Left ventricle myocardium inferior (tissue), 1 donor: ENCODE results near the gene GRIN3B. TPM values are rescaled to one million over a fixed set of nuclear protein-coding genes. Genes with fewer than 3 reads are reported as not detected.

Source experiments
- DNase-seq: peaks from one replicate; pipeline ENCODE4 v3.0.0-alpha.2; 2020
- H3K27ac ChIP-seq: fragments of 200-600 bp; replicated peaks from 2 replicates; pipeline ENCODE4 v1.8.0; 2021
- H3K27me3 ChIP-seq: fragments of 200-600 bp; 2 replicates; pipeline ENCODE4 v1.8.0; 2021; ENCODE audit warnings: low read depth
- H3K36me3 ChIP-seq: fragments of 200-600 bp; 2 replicates; pipeline ENCODE4 v1.8.0; 2021
- H3K4me1 ChIP-seq: fragments of 200-600 bp; 2 replicates; pipeline ENCODE4 v1.8.0; 2021
- H3K4me3 ChIP-seq: fragments of 200-600 bp; 2 replicates; pipeline ENCODE4 v1.8.0; 2021; ENCODE audit warnings: mild to moderate bottlenecking, moderate library complexity
- H3K9me3 ChIP-seq: fragments of 200-600 bp; replicated peaks from 2 replicates; pipeline ENCODE4 v1.8.0; 2021
- intact Hi-C: fragments of 100-400 bp; cut with micrococcal nuclease; formaldehyde crosslinking; loops from one replicate; pipeline ENCODE4 v1.11.0; 2022
- total RNA-seq: library from RNA; stranded (reverse); fragmentation: NEBNext Ultra II Directional; extraction: Animal tissue kit (Norgen Biotek cat#: 25700); gene quantifications from one replicate; pipeline ENCODE4 v1.2.1, GENCODE V29; 2021
- TF ChIP-seq, protein P1 (sequence below): fragments of 200-600 bp; IDR thresholded peaks from 2 replicates; pipeline ENCODE4 v1.8.0; 2021; ENCODE audit warnings: antibody characterized with exemption, mild to moderate bottlenecking, borderline replicate concordance
- donor health status: DM: no; HTN: yes; CAD: no; lungs with severe emphysema.

Gene GRIN3B
- total RNA-seq, 1 donor from 2014 or later = not detected

DNA sequence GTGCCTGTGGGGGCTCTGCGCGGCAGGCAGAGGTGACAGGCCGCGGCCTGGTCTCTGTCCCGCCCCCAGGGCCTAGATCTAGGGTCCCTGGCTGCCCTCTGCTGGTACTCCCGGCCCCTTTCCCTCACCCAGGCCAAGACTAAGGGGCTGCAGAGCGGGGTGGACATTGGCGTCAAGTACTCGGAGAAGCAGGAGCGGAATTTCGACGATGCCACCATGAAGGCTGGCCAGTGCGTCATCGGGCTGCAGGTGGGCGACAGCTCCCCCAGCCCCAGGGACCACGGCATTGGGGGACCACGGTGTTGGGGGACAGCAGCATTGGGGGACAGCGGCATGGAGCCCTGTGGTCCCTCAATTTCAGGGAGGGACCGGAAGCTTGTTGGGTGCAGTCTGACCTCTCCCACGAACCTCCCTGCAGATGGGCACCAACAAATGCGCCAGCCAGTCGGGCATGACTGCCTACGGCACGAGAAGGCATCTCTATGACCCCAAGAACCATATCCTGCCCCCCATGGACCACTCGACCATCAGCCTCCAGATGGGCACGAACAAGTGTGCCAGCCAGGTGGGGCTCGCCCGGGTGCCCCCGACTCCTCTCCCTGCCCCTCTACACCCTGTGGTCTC, 35.9 kb downstream of the GRIN3B start:
- no peak overlapping the region for H3K4me3 ChIP-seq
- no peaks in the 10 kb centered on the region for H3K9me3 ChIP-seq
- TF ChIP-seq, protein P1, sequence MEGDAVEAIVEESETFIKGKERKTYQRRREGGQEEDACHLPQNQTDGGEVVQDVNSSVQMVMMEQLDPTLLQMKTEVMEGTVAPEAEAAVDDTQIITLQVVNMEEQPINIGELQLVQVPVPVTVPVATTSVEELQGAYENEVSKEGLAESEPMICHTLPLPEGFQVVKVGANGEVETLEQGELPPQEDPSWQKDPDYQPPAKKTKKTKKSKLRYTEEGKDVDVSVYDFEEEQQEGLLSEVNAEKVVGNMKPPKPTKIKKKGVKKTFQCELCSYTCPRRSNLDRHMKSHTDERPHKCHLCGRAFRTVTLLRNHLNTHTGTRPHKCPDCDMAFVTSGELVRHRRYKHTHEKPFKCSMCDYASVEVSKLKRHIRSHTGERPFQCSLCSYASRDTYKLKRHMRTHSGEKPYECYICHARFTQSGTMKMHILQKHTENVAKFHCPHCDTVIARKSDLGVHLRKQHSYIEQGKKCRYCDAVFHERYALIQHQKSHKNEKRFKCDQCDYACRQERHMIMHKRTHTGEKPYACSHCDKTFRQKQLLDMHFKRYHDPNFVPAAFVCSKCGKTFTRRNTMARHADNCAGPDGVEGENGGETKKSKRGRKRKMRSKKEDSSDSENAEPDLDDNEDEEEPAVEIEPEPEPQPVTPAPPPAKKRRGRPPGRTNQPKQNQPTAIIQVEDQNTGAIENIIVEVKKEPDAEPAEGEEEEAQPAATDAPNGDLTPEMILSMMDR = no peak
- H3K4me1 ChIP-seq = peaks cover 28% of the 10 kb centered on the region
- peaks cover 43% of the 10 kb centered on the region for H3K36me3 ChIP-seq
- DNase-seq = no peak
- no peaks in the 10 kb centered on the region for H3K27me3 ChIP-seq
- H3K27ac ChIP-seq = no peak overlapping the region
- intact Hi-C loops = no loop called here

DNA sequence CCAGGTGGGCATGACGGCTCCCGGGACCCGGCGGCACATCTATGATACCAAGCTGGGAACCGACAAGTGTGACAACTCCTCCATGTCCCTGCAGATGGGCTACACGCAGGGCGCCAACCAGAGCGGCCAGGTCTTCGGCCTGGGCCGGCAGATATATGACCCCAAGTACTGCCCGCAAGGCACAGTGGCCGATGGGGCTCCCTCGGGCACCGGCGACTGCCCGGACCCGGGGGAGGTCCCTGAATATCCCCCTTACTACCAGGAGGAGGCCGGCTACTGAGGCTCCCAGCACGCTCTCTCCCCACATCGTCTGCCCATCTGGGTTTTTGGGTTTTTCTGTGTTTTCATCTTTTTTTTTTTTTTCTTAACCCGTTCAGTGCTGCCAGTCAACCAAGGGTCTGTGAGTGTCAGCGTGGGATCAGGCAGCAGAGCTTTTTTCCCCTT, 37.4 kb downstream of the GRIN3B start:
- H3K27me3 ChIP-seq = no peaks in the 10 kb centered on the region
- intact Hi-C loops = no loop called here
- no peaks in the 10 kb centered on the region for H3K9me3 ChIP-seq
- TF ChIP-seq, protein P1 = no peak
- H3K36me3 ChIP-seq = peaks cover 32% of the 10 kb centered on the region
- no peak overlapping the region for H3K4me3 ChIP-seq
- H3K27ac ChIP-seq = peak overlapping the region; percentile 54
- peaks cover 37% of the 10 kb centered on the region for H3K4me1 ChIP-seq
- DNase-seq = no peak

DNA sequence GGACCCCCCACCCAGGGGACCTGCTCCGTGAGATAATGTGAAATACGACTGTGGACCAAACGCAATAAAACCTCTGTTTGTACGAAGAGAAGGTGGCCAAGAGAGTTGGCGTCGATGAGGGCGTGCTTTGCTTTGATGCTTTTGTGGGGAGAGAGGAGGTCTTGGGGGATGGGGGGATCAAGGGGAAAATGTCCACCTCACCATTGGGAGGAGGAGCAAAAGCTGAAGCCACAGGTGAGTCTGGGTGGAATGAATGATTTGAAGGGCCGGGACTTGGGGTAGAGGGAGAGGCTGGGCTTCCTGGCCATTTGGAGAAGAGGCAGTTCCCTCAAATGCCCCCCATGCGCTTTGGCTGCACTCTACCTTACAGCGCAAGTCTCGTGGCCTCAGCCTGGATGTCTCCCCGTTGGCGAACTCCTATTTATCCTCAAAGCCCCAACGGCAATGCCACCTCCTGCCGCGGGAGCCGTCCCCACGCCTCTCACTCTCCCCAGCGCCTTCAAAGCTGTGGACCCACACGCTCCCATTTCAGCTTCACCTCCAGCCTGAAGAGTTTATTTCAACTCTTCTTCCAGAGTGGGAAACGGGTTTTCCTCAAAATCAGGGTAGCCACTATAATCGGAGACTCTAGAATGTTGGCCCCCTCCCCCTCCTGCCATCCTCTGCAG, 38.9 kb downstream of the GRIN3B start:
- no peak for DNase-seq
- H3K27ac ChIP-seq = peak overlapping the region; percentile 75
- no peaks in the 10 kb centered on the region for H3K27me3 ChIP-seq
- H3K36me3 ChIP-seq = peaks cover 24% of the 10 kb centered on the region
- peaks cover 37% of the 10 kb centered on the region for H3K4me1 ChIP-seq
- H3K9me3 ChIP-seq = no peaks in the 10 kb centered on the region
- H3K4me3 ChIP-seq = peak overlapping the region; percentile 78
- TF ChIP-seq, protein P1 = no peak
- intact Hi-C loops = no loop called here

DNA sequence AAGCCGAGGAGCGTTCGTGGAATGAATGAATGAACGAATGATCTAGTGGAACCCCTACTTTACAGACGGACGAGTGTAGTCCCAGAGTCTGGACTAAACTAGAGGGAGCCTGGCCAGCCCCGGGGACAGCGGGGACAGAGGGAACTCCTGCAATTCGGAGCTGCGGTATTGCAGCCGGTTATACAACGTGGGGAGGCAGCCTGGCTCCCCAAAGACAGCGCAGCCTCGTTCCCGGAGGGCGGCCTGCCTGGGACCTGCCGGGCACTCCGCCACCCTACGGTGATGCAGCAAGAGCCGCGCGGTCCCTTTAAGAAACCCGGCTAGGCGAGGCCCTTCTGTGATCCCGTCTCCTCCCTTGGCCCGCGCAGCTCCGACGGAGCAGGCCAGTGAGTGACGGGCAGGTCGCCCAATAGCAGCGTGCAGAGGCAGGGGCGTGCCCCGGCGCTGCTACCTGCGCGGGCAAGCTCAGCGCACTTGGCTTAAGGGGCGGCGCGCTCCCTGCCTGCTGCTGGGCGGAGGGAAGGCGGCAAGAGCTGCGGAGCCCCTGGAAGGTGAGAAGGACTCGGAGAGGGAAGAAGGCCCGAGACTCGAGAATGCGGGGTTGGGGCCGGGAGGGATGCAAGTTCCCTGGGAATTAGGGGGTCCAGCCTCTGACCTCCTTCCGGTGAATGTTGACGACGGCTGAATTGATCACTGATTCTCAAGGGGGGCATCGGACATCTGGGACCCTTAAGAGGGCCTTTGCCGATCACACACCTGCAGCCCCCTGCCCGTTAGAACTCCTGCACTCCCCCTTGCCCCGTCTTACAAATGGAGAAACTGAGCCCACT, 39.6 kb downstream of the GRIN3B start, which contains the start of gene ABCA7:
TSS of gene ABCA7 (plus strand) at position 462 of the 830 bp plus-strand sequence. CDS start 1,255 bp downstream, outside the sequence.
- Histone ChIP-seq H3K4me3 (peak within 1 kb of the TSS; percentile 78), H3K9me3 (no peaks in the 10 kb centered on the region), H3K4me1 (peaks cover 37% of the 10 kb centered on the region), H3K27me3 (no peaks in the 10 kb centered on the region), H3K36me3 (peaks cover 27% of the 10 kb centered on the region), H3K27ac (peak within 1 kb of the TSS; percentile 75)
- TF ChIP-seq, protein P1 = no peak
- DNase-seq = peak; percentile 99
- intact Hi-C loops = no loop called here

DNA sequence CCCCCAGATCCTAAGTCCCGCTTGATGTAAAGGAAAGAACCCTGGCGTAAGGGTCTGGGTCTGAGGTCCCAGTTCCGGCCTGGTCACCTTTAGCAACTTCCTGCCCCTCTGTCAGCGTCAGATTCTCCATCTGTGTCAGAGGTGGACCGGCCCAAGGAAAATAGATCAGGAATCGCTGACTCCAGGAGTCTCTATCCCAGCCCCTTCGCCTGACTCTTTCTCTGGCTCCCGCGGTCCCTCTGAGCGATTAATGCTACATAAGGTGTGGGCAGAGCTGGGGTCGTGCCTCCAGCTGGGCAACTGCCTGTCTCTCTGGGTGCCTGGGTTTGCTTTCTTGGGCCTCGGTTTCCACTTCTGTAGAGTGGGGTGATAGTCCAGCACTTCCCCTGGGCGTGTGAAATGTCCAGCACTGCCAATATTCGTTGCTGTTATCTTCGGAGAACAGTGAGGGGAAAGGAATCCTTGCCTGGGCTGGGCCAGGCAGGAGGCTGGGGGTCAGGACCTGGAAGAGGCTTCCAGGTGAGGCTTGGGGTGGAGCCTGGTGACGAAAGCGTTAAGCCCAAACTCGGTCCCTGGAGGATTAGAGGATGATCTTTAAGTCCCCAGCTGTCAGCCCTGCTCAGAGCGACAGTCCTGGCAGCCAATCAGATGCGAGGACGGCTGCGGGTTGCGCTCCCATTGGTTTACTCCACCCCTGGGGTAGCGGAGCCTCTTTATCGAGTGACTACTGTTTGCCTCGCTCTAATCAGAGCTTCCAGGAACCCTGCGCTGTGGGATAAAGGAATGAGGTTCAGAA, 40.5 kb downstream of the GRIN3B start:
- Histone ChIP-seq H3K4me1 (peaks cover 37% of the 10 kb centered on the region), H3K9me3 (no peaks in the 10 kb centered on the region), H3K36me3 (peaks cover 23% of the 10 kb centered on the region), H3K27ac (peak overlapping the region; percentile 75), H3K4me3 (peak overlapping the region; percentile 78), H3K27me3 (no peaks in the 10 kb centered on the region)
- TF ChIP-seq, protein P1 = no peak
- DNase-seq = peak; percentile 92
- intact Hi-C loops = no loop called here
